Mesenchymal stem cell (in vitro differentiated cells and primary cell): Measurements from ENCODE around the gene UBXN7.

Source experiments
- DNase-seq: peaks from one replicate; pipeline ENCODE4 v3.0.0-alpha.2; 2013
- H2AFZ ChIP-seq: one replicate; pipeline ENCODE4 v1.6.1; 2013; ENCODE audit warnings: low read depth, mild to moderate bottlenecking, control low read depth, inconsistent platforms, low read length, moderate library complexity
- H2AK5ac ChIP-seq: 2 replicates; pipeline ENCODE4 v1.6.1; 2013; ENCODE audit warnings: low read length, moderate library complexity, mild to moderate bottlenecking, inconsistent platforms; ENCODE audit not compliant: severe bottlenecking
- H2BK120ac ChIP-seq: one replicate; pipeline ENCODE4 v1.6.1; 2013; ENCODE audit warnings: low read depth, mild to moderate bottlenecking, inconsistent platforms, low read length, moderate library complexity
- H2BK12ac ChIP-seq, 2 experiments: one replicate each; pipeline ENCODE4 v1.6.1; 2013; ENCODE audit warnings: inconsistent platforms in 2 of 2, low read length in 2 of 2, mild to moderate bottlenecking in 2 of 2, moderate library complexity in 2 of 2, control low read depth in 1 of 2
- H2BK15ac ChIP-seq: one replicate; pipeline ENCODE4 v1.6.1; 2013; ENCODE audit warnings: mild to moderate bottlenecking, low read depth, inconsistent platforms; ENCODE audit not compliant: poor library complexity, severe bottlenecking
- H2BK5ac ChIP-seq: 2 replicates; pipeline ENCODE4 v1.6.1; 2013; ENCODE audit warnings: low read depth, mild to moderate bottlenecking, low read length, control low read depth, inconsistent platforms; ENCODE audit not compliant: poor library complexity, severe bottlenecking
- H3K14ac ChIP-seq, 2 experiments: one replicate each; pipeline ENCODE4 v1.6.1; 2013; ENCODE audit warnings: inconsistent platforms in 2 of 2, low read length in 2 of 2, control low read depth in 1 of 2, mild to moderate bottlenecking in 1 of 2, moderate library complexity in 1 of 2
- H3K18ac ChIP-seq, 2 experiments: one replicate each; pipeline ENCODE4 v1.6.1; 2013; ENCODE audit warnings: inconsistent platforms in 2 of 2, low read length in 2 of 2, control low read depth in 1 of 2, low read depth in 1 of 2, mild to moderate bottlenecking in 1 of 2
- H3K23ac ChIP-seq, 2 experiments: one replicate each; pipeline ENCODE4 v1.6.1; 2013; ENCODE audit warnings: inconsistent platforms in 2 of 2, low read length in 2 of 2, mild to moderate bottlenecking in 2 of 2, moderate library complexity in 2 of 2, control low read depth in 1 of 2
- H3K27ac ChIP-seq: 2 replicates; pipeline ENCODE4 v1.5.1; 2013; ENCODE audit warnings: mild to moderate bottlenecking, moderate library complexity, low read length, control low read depth, inconsistent platforms; ENCODE audit not compliant: poor library complexity, severe bottlenecking
- H3K27me3 ChIP-seq, 2 experiments: 2 replicates each; pipeline versions ENCODE4 v1.6.1 to v1.7.0; 2013; ENCODE audit warnings: low read length in 2 of 2, mild to moderate bottlenecking in 2 of 2, moderate library complexity in 2 of 2, control low read depth in 1 of 2, inconsistent platforms in 1 of 2; ENCODE audit not compliant: control insufficient read depth in 1 of 2, insufficient read depth in 1 of 2
- H3K36me3 ChIP-seq, 2 experiments: 2 replicates each; pipeline versions ENCODE4 v1.6.1 to v1.7.0; 2013; ENCODE audit warnings: low read length in 2 of 2, control low read depth in 1 of 2, inconsistent platforms in 1 of 2, low read depth in 1 of 2, mild to moderate bottlenecking in 1 of 2; ENCODE audit not compliant: insufficient read depth in 2 of 2, control insufficient read depth in 1 of 2
- H3K4ac ChIP-seq, 2 experiments: one replicate each; pipeline ENCODE4 v1.6.1; 2013; ENCODE audit warnings: inconsistent platforms in 2 of 2, low read length in 2 of 2, mild to moderate bottlenecking in 2 of 2, moderate library complexity in 2 of 2, control low read depth in 1 of 2, low read depth in 1 of 2
- H3K4me1 ChIP-seq: 2 replicates; pipeline ENCODE4 v1.6.1; 2013; ENCODE audit warnings: low read depth, low read length, control low read depth; ENCODE audit not compliant: control insufficient read depth, insufficient read depth
- H3K4me2 ChIP-seq: 2 replicates; pipeline ENCODE4 v1.6.1; 2013; ENCODE audit warnings: low read length, mild to moderate bottlenecking, inconsistent platforms; ENCODE audit not compliant: poor library complexity, severe bottlenecking
- H3K4me3 ChIP-seq, 2 experiments: 2 replicates each; pipeline versions ENCODE4 v1.5.1 to v1.7.0; 2013; ENCODE audit warnings: low read length in 2 of 2, mild to moderate bottlenecking in 2 of 2, control low read depth in 1 of 2, low read depth in 1 of 2; ENCODE audit not compliant: insufficient read depth in 1 of 2
- H3K79me1 ChIP-seq: replicated peaks from 2 replicates; pipeline ENCODE4 v1.6.1; 2013; ENCODE audit warnings: mild to moderate bottlenecking, control low read depth, low read length, inconsistent platforms; ENCODE audit not compliant: poor library complexity, severe bottlenecking
- H3K9ac ChIP-seq: 2 replicates; pipeline ENCODE4 v1.7.0; 2013; ENCODE audit warnings: mild to moderate bottlenecking, low read length, moderate library complexity
- H3K9me3 ChIP-seq: 2 replicates; pipeline ENCODE4 v1.7.0; 2013; ENCODE audit warnings: mild to moderate bottlenecking, low read length; ENCODE audit not compliant: control insufficient read depth
- H4K8ac ChIP-seq: one replicate; pipeline ENCODE4 v1.6.1; 2013; ENCODE audit warnings: inconsistent platforms, mild to moderate bottlenecking, low read length, moderate library complexity
- H4K91ac ChIP-seq: one replicate; pipeline ENCODE4 v1.6.1; 2013; ENCODE audit warnings: mild to moderate bottlenecking, low read length, inconsistent platforms
- WGBS: methylation state at CpG from one replicate; pipeline ENCODE4 v1.1.7; 2013; ENCODE audit warnings: mixed read lengths; 5-methylcytosine and 5-hydroxymethylcytosine counted together

Gene UBXN7

GRCh38 chr3:196340466-196340865, 91.8 kb downstream of the UBXN7 start:
- DNase-seq, result no peak
- Histone ChIP-seq H3K14ac (no peak overlapping the region), H3K4ac (no peak overlapping the region), H2BK12ac (no peak overlapping the region), H3K4me3 (no peak overlapping the region), H3K18ac (no peak overlapping the region), H3K27ac (no peak overlapping the region), H2AFZ (no peak overlapping the region), H3K9ac (peak overlapping the region; percentile 39), H3K9me3 (no peaks in the 10 kb centered on the region), H3K4me2 (no peak overlapping the region), H2AK5ac (no peak overlapping the region), H2BK120ac (no peak overlapping the region), H2BK15ac (no peak overlapping the region), H3K36me3 (peaks cover 2 to 8% of the 10 kb centered on the region in 2 experiments), H3K79me1 (peaks cover under 1% of the 10 kb centered on the region), H2BK5ac (no peak overlapping the region), H3K27me3 (no peaks in the 10 kb centered on the region), H3K4me1 (peaks cover 18% of the 10 kb centered on the region), H4K8ac (no peak overlapping the region), H4K91ac (no peak overlapping the region), H3K23ac (no peak overlapping the region)
- 67% methylated on average over 1 of the region's 2 CpGs for WGBS

- H3K27me3 ChIP-seq, result no peaks in the 10 kb centered on the region
- DNase-seq, result peak; percentile 87
Observed at GRCh38 chr3:196339493-196340254, 92.6 kb downstream of the UBXN7 start.

DNA sequence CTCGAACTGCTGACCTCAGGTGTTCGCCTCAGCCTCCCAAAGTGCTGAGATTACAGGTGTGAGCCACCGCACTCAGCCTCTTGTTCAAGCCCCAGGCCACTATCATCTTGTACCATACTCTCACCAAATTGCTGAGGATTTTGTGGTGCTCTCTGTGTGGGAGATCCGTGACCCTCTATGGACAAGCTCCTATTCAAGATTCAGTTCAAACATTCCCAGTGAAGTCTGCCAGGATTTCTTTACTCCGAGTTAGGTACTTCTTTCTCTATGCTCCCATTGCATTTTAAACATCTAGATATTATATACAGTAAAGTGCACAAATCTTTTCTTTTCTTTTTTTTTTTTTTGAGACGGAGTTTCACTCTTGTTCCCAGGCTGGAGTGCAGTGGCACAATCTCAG, 93.2 kb downstream of the UBXN7 start:
- Histone ChIP-seq H3K9ac (no peak overlapping the region), H3K27me3 (no peaks in the 10 kb centered on the region), H2AFZ (no peak overlapping the region), H3K27ac (no peak overlapping the region), H3K18ac (peak overlapping the region in 1 of 2 experiments; percentile 66), H2BK12ac (peak overlapping the region; percentile 45 to 63), H3K9me3 (no peaks in the 10 kb centered on the region), H3K79me1 (no peaks in the 10 kb centered on the region), H3K4ac (no peak overlapping the region), H2BK5ac (no peak overlapping the region), H3K4me3 (no peak overlapping the region), H2AK5ac (peak overlapping the region; percentile 69), H2BK120ac (no peak overlapping the region), H3K4me2 (no peak overlapping the region), H3K4me1 (peaks cover 18% of the 10 kb centered on the region), H2BK15ac (peak overlapping the region; percentile 80), H3K36me3 (peaks cover 0 to 2% of the 10 kb centered on the region in 2 experiments), H4K8ac (peak overlapping the region; percentile 61), H3K23ac (no peak overlapping the region), H4K91ac (peak overlapping the region; percentile 66), H3K14ac (no peak overlapping the region)
- DNase-seq, result no peak
- WGBS, result 77% methylated on average over 4 of the region's 6 CpGs

More at GRCh38 chr3:196339493-196340254, 92.6 kb downstream of the UBXN7 start:
- peak overlapping the region; percentile 89 for H2BK15ac ChIP-seq
- peak overlapping the region; percentile 91 for H2AK5ac ChIP-seq
- H3K27ac ChIP-seq, result no peak overlapping the region
- peaks cover 18% of the 10 kb centered on the region for H3K4me1 ChIP-seq
- H2AFZ ChIP-seq, result no peak overlapping the region
- peak overlapping the region; percentile 90 for H2BK120ac ChIP-seq
- H3K79me1 ChIP-seq, result no peaks in the 10 kb centered on the region
- peak overlapping the region; percentile 69 for H4K8ac ChIP-seq
- peak overlapping the region in 1 of 2 experiments; percentile 20 for H3K14ac ChIP-seq
- H3K36me3 ChIP-seq, result peaks cover 0 to 2% of the 10 kb centered on the region in 2 experiments
- peak overlapping the region; percentile 54 to 80 for H3K18ac ChIP-seq
- no peak overlapping the region for H4K91ac ChIP-seq
- H3K23ac ChIP-seq, result no peak overlapping the region
- H3K4me2 ChIP-seq, result no peak overlapping the region
- H3K9ac ChIP-seq, result peak overlapping the region; percentile 60
- no peak overlapping the region for H3K4me3 ChIP-seq
- H2BK12ac ChIP-seq, result peak overlapping the region; percentile 50 to 63
- H3K4ac ChIP-seq, result peak overlapping the region in 1 of 2 experiments; percentile 71
- no peak overlapping the region for H2BK5ac ChIP-seq
- H3K9me3 ChIP-seq, result no peaks in the 10 kb centered on the region
- WGBS, result 73% methylated on average over 13 of the region's 21 CpGs

DNA sequence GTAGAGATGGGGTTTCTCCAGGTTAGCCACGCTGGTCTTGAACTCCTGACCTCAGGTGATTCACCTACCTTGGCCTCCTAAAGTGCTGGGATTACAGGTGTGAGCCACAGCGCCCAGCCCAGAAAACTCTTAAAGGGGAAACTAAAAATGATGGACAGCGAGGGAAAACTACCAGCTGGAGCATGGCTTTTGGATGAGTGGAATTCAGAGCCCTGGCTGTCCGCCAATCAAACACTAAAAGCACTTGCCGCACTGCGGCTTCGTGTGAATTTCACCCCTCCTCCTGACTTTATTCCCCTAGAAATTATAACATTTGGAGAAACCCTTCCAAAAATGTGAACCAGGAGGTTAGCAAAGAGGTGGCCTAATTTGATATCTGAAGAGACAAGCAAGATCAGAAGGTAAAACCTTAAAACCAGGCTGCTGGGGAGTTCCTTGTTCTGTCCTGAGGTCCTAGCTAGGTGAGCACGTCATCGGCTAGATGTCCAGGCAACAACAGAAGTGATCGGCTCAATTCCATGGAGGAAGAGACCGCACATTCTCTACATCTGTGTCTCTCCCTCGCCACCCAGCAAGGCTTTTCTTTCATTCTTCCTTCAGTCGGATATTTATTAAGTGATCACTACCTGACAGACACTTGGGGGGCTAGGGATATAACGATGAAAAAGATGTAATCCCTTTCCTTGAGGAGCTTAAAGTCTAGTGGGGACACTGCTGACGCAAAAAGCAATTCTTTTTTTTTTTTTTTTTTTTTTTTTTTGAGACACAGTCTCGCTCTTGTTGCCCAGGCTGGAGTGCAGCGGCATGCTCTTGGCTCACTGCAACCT, 95.7 kb downstream of the UBXN7 start:
- no peak overlapping the region for H3K18ac ChIP-seq
- H3K9me3 ChIP-seq, result no peaks in the 10 kb centered on the region
- no peak for DNase-seq
- H2BK15ac ChIP-seq, result no peak overlapping the region
- H3K27me3 ChIP-seq, result no peaks in the 10 kb centered on the region
- H3K79me1 ChIP-seq, result no peaks in the 10 kb centered on the region
- no peak overlapping the region for H2BK5ac ChIP-seq
- H3K9ac ChIP-seq, result no peak overlapping the region
- H2AFZ ChIP-seq, result no peak overlapping the region
- no peak overlapping the region for H2BK120ac ChIP-seq
- no peak overlapping the region for H3K4me2 ChIP-seq
- H2BK12ac ChIP-seq, result no peak overlapping the region
- no peaks in the 10 kb centered on the region for H3K36me3 ChIP-seq
- H3K27ac ChIP-seq, result no peak overlapping the region
- 89% methylated on average over 11 of the region's 17 CpGs for WGBS
- H4K91ac ChIP-seq, result no peak overlapping the region
- no peak overlapping the region for H3K14ac ChIP-seq
- H3K4me3 ChIP-seq, result no peak overlapping the region
- H3K4me1 ChIP-seq, result peaks cover 18% of the 10 kb centered on the region
- H4K8ac ChIP-seq, result peak overlapping the region; percentile 7
- H3K23ac ChIP-seq, result no peak overlapping the region
- no peak overlapping the region for H3K4ac ChIP-seq
- H2AK5ac ChIP-seq, result no peak overlapping the region
